Liver (tissue), 9 donors: ENCODE data around the gene PALM2AKAP2. TPM values are rescaled to one million over a fixed set of nuclear protein-coding genes. Genes with fewer than 3 reads are reported as not detected.

Source experiments
- DNase-seq: peaks from one replicate; pipeline ENCODE4 v3.0.0-alpha.2; 2017; ENCODE audit warnings: low spot score
- H3K27ac ChIP-seq, 2 donors: one replicate each; pipeline ENCODE4 v1.7.0; 2013; ENCODE audit warnings: inconsistent platforms in 2 of 2, low read length in 2 of 2, control low read depth in 1 of 2, low read depth in 1 of 2, mild to moderate bottlenecking in 1 of 2
- H3K27me3 ChIP-seq, 4 donors: one replicate each; pipeline versions ENCODE4 v1.6.1 to v1.7.0; 2013; ENCODE audit warnings: low read length in 3 of 4, inconsistent platforms in 1 of 4, mild to moderate bottlenecking in 1 of 4, moderate library complexity in 1 of 4; ENCODE audit not compliant: control insufficient read depth in 4 of 4, insufficient read depth in 4 of 4
- H3K36me3 ChIP-seq, 4 donors: one replicate each; pipeline versions ENCODE4 v1.6.1 to v1.7.0; 2013; ENCODE audit warnings: low read length in 3 of 4, mild to moderate bottlenecking in 3 of 4, low read depth in 1 of 4, moderate library complexity in 1 of 4; ENCODE audit not compliant: control insufficient read depth in 4 of 4, insufficient read depth in 3 of 4
- H3K4me1 ChIP-seq, 4 donors: one replicate each; pipeline versions ENCODE4 v1.6.1 to v1.7.0; 2013; ENCODE audit warnings: low read length in 3 of 4, mild to moderate bottlenecking in 3 of 4, moderate library complexity in 1 of 4; ENCODE audit not compliant: control insufficient read depth in 4 of 4, insufficient read depth in 4 of 4
- H3K4me3 ChIP-seq, 3 donors: one replicate each; pipeline versions ENCODE4 v1.6.1 to v1.7.0; 2013; ENCODE audit warnings: low read length in 3 of 3, control low read depth in 1 of 3, low read depth in 1 of 3, mild to moderate bottlenecking in 1 of 3
- H3K9ac ChIP-seq, 2 donors: one replicate each; pipeline ENCODE4 v1.7.0; 2013; ENCODE audit warnings: low read length in 2 of 2, mild to moderate bottlenecking in 2 of 2, moderate library complexity in 2 of 2, control low read depth in 1 of 2, low read depth in 1 of 2
- H3K9me3 ChIP-seq, 4 donors: one replicate each; pipeline versions ENCODE4 v1.6.1 to v1.7.0; 2013; ENCODE audit warnings: low read length in 3 of 4; ENCODE audit not compliant: control insufficient read depth in 4 of 4
- EGR1 ChIP-seq, 2 donors: IDR thresholded peaks; 2 replicates each; pipeline ENCODE4 v1.6.1; 2016 to 2018; ENCODE audit warnings: antibody characterized with exemption in 2 of 2, low read depth in 2 of 2
- FOXA1 ChIP-seq: IDR thresholded peaks from 2 replicates; pipeline ENCODE4 v1.6.1; 2016; ENCODE audit warnings: antibody characterized with exemption
- FOXA2 ChIP-seq: IDR thresholded peaks from 2 replicates; pipeline ENCODE4 v1.6.1; 2016; ENCODE audit warnings: antibody characterized with exemption
- GABPA ChIP-seq, 2 donors: IDR thresholded peaks in 1 of 2; conservative IDR thresholded peaks in 1 of 2; 2 replicates each; pipeline ENCODE4 v1.6.1; 2016; ENCODE audit warnings: antibody characterized with exemption in 2 of 2, mild to moderate bottlenecking in 1 of 2, moderate library complexity in 1 of 2
- HNF4A ChIP-seq, 2 donors: conservative IDR thresholded peaks; 2 replicates each; pipeline ENCODE4 v1.6.1; 2016; ENCODE audit warnings: antibody characterized with exemption in 2 of 2, mild to moderate bottlenecking in 2 of 2
- NR2F2 ChIP-seq: IDR thresholded peaks from 2 replicates; pipeline ENCODE4 v1.6.1; 2016; ENCODE audit warnings: antibody characterized with exemption
- RAD21 ChIP-seq, 2 donors: IDR thresholded peaks; 2 replicates each; pipeline ENCODE4 v1.6.1; 2016; ENCODE audit warnings: antibody characterized with exemption in 2 of 2, mild to moderate bottlenecking in 2 of 2
- SP1 ChIP-seq: IDR thresholded peaks from 2 replicates; pipeline ENCODE4 v1.6.1; 2018; ENCODE audit warnings: antibody characterized with exemption, mild to moderate bottlenecking
- TAF1 ChIP-seq: conservative IDR thresholded peaks from 2 replicates; pipeline ENCODE4 v1.6.1; 2016; ENCODE audit warnings: antibody characterized with exemption, mild to moderate bottlenecking
- YY1 ChIP-seq: IDR thresholded peaks from 2 replicates; pipeline ENCODE4 v1.6.1; 2016; ENCODE audit warnings: antibody characterized with exemption, mild to moderate bottlenecking
- WGBS: extraction: QIAGEN DNeasy Blood & Tissue Kit; methylation state at CpG from one replicate; pipeline ENCODE4 v1.1.7; 2013; 5-methylcytosine and 5-hydroxymethylcytosine counted together
- polyA plus RNA-seq, 2 donors: library from polyadenylated mRNA; stranded (reverse) in 1 of 2; unstranded in 1 of 2; fragments of 200-250 nt in 1 of 2; fragments of >200 nt in 1 of 2; fragmentation: Nextera tagmentation in 1 of 2; extraction: Ambion mirVana in 1 of 2; gene quantifications; one replicate each; pipeline versions ENCODE4 v1.2.1 to v1.2.3, GENCODE V29; 2013 to 2015
- total RNA-seq, 2 donors: library from RNA; depleted of rRNA; stranded (reverse); fragments of >200 nt; gene quantifications; one replicate each; pipeline ENCODE4 v1.2.3, GENCODE V29; 2014
- TF ChIP-seq, protein P1 (sequence below): IDR thresholded peaks from 2 replicates; pipeline ENCODE4 v1.6.1; 2016; ENCODE audit warnings: antibody characterized with exemption, mild to moderate bottlenecking
- TF ChIP-seq, protein P2 (sequence below): IDR thresholded peaks from 2 replicates; pipeline ENCODE4 v1.6.1; 2016; ENCODE audit warnings: antibody characterized with exemption
- TF ChIP-seq, protein P3 (sequence below): IDR thresholded peaks from 2 replicates; pipeline ENCODE4 v1.6.1; 2016; ENCODE audit warnings: antibody characterized with exemption
- TF ChIP-seq, protein P4 (sequence below): fragments of 150-350 bp; IDR thresholded peaks from 2 replicates; pipeline ENCODE4 v1.5.1; 2017; ENCODE audit warnings: improper control_type of control experiment, low read depth, low read length; ENCODE audit not compliant: missing input control
- donor health status: healthy.
- donor health status: healthy.
- donor health status: healthy.
- donor health status: healthy.
- donor health status: healthy.

The PALM2AKAP2 gene
- total and polyA plus RNA-seq, 4 donors, result 4.6 to 47.9 (median 6.2) TPM

DNA sequence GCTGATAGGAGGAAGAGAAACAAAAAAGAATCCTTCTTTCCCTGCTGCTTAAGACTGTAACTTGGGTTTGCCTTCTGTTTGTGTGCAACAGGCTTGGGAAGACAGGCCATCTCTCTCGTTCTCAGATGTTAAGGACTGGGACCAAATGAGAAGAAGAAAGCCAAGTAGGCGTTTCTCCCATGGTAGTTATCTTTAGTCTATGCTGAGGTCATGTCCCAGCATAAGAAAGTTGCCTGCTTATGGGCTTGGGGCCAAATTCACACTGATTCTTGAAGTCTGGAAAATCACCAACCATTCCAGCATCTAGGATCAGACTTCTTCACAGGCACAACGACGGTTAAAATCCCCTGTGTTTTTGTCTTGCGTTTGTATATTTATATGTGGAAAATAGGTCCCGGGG lies 44.2 kb upstream of the PALM2AKAP2 start (continued):
- TF ChIP-seq, protein P1, sequence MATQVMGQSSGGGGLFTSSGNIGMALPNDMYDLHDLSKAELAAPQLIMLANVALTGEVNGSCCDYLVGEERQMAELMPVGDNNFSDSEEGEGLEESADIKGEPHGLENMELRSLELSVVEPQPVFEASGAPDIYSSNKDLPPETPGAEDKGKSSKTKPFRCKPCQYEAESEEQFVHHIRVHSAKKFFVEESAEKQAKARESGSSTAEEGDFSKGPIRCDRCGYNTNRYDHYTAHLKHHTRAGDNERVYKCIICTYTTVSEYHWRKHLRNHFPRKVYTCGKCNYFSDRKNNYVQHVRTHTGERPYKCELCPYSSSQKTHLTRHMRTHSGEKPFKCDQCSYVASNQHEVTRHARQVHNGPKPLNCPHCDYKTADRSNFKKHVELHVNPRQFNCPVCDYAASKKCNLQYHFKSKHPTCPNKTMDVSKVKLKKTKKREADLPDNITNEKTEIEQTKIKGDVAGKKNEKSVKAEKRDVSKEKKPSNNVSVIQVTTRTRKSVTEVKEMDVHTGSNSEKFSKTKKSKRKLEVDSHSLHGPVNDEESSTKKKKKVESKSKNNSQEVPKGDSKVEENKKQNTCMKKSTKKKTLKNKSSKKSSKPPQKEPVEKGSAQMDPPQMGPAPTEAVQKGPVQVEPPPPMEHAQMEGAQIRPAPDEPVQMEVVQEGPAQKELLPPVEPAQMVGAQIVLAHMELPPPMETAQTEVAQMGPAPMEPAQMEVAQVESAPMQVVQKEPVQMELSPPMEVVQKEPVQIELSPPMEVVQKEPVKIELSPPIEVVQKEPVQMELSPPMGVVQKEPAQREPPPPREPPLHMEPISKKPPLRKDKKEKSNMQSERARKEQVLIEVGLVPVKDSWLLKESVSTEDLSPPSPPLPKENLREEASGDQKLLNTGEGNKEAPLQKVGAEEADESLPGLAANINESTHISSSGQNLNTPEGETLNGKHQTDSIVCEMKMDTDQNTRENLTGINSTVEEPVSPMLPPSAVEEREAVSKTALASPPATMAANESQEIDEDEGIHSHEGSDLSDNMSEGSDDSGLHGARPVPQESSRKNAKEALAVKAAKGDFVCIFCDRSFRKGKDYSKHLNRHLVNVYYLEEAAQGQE, result no peak
- TF ChIP-seq NR2F2 (no peak), RAD21 (IDR thresholded peaks at IDR 0.05) (no peak), GABPA (IDR thresholded peaks at IDR 0.05 in 1 of 2, conservative IDR thresholded peaks at IDR 0.05 in 1 of 2) (no peak), FOXA2 (no peak)

DNA sequence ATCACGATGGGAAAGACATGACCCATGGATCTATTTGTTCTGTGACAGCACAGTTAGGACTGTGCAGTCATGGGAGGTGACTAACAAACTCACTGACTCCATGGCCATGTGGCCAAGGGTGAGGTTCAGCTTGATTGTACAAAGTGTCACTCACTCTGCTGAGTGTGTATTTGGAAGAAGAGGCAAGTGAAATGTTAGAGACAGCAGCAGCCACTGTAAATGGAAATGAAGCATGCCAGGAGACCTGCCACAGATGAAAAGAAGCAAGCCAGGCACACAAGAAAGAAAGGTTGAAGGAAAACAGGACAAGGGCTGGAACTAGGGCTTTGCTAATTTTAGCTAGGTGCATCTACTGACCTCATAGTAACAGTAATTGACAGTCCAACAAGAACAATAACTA lies 42.7 kb upstream of the PALM2AKAP2 start:
- H3K9me3 ChIP-seq, result no peaks in the 10 kb centered on the region
- no peak for TF ChIP-seq EGR1 (IDR thresholded peaks at IDR 0.05; ENCODE audit: low read depth in 2 of 2)
- TF ChIP-seq GABPA (IDR thresholded peaks at IDR 0.05 in 1 of 2, conservative IDR thresholded peaks at IDR 0.05 in 1 of 2), result no peak
- TF ChIP-seq YY1, result no peak
- TF ChIP-seq TAF1, result no peak
- TF ChIP-seq FOXA2, result no peak
- TF ChIP-seq, protein P2, sequence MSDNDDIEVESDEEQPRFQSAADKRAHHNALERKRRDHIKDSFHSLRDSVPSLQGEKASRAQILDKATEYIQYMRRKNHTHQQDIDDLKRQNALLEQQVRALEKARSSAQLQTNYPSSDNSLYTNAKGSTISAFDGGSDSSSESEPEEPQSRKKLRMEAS, result no peak
- no peak for TF ChIP-seq SP1
- no peak for TF ChIP-seq HNF4A (conservative IDR thresholded peaks at IDR 0.05)
- no peak for TF ChIP-seq NR2F2
- no peak for TF ChIP-seq RAD21 (IDR thresholded peaks at IDR 0.05)
- no peak for TF ChIP-seq FOXA1
- TF ChIP-seq, protein P3, sequence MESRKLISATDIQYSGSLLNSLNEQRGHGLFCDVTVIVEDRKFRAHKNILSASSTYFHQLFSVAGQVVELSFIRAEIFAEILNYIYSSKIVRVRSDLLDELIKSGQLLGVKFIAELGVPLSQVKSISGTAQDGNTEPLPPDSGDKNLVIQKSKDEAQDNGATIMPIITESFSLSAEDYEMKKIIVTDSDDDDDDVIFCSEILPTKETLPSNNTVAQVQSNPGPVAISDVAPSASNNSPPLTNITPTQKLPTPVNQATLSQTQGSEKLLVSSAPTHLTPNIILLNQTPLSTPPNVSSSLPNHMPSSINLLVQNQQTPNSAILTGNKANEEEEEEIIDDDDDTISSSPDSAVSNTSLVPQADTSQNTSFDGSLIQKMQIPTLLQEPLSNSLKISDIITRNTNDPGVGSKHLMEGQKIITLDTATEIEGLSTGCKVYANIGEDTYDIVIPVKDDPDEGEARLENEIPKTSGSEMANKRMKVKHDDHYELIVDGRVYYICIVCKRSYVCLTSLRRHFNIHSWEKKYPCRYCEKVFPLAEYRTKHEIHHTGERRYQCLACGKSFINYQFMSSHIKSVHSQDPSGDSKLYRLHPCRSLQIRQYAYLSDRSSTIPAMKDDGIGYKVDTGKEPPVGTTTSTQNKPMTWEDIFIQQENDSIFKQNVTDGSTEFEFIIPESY, result no peak
- TF ChIP-seq, protein P1, result no peak
- TF ChIP-seq, protein P4, sequence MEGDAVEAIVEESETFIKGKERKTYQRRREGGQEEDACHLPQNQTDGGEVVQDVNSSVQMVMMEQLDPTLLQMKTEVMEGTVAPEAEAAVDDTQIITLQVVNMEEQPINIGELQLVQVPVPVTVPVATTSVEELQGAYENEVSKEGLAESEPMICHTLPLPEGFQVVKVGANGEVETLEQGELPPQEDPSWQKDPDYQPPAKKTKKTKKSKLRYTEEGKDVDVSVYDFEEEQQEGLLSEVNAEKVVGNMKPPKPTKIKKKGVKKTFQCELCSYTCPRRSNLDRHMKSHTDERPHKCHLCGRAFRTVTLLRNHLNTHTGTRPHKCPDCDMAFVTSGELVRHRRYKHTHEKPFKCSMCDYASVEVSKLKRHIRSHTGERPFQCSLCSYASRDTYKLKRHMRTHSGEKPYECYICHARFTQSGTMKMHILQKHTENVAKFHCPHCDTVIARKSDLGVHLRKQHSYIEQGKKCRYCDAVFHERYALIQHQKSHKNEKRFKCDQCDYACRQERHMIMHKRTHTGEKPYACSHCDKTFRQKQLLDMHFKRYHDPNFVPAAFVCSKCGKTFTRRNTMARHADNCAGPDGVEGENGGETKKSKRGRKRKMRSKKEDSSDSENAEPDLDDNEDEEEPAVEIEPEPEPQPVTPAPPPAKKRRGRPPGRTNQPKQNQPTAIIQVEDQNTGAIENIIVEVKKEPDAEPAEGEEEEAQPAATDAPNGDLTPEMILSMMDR, result no peak
- H3K4me3 ChIP-seq, result no peak overlapping the region
- H3K4me1 ChIP-seq, result peaks cover 0 to 10% (median under 1%) of the 10 kb centered on the region in 4 donors
- no peaks in the 10 kb centered on the region for H3K27me3 ChIP-seq
- no peak overlapping the region for H3K9ac ChIP-seq
- no peak overlapping the region for H3K27ac ChIP-seq
- 60% methylated on average over 1 of the region's 1 CpG for WGBS
- H3K36me3 ChIP-seq, result no peaks in the 10 kb centered on the region
- DNase-seq, result no peak
